ENCODE measurements around the gene MYD88.

MYD88 gene

GRCh38 chr3:38138349-38139190 lies at the start of gene MYD88:
Gene MYD88 (plus strand): TSS chr3:38138661. CDS start chr3:38138701, 40 bp downstream.
- DNase-seq (ENCODE audit: low spot score): no peak

- no peak for DNase-seq (ENCODE audit: low spot score)
Observed at GRCh38 chr3:38089163-38089562, 49.3 kb upstream of the MYD88 start.

- DNase-seq (ENCODE audit: low spot score): no peak
Observed at GRCh38 chr3:38090453-38090852, 48.0 kb upstream of the MYD88 start.

- no peak for DNase-seq (ENCODE audit: low spot score)
Observed at GRCh38 chr3:38094999-38095398, 43.5 kb upstream of the MYD88 start.

GRCh38 chr3:38095669-38096483 lies 42.6 kb upstream of the MYD88 start:
- DNase-seq (ENCODE audit: low spot score): peak; percentile 19

GRCh38 chr3:38097446-38098375 lies 40.8 kb upstream of the MYD88 start:
- DNase-seq (ENCODE audit: low spot score): no peak

- no peak for DNase-seq (ENCODE audit: low spot score)
Observed at GRCh38 chr3:38098376-38098723, 40.1 kb upstream of the MYD88 start.

- no peak for DNase-seq (ENCODE audit: low spot score)
Observed at GRCh38 chr3:38099518-38099917, 38.9 kb upstream of the MYD88 start.

- DNase-seq (ENCODE audit: low spot score): no peak
Observed at GRCh38 chr3:38100498-38100897, 38.0 kb upstream of the MYD88 start.

- no peak for DNase-seq (ENCODE audit: low spot score)
Observed at GRCh38 chr3:38101811-38102443, 36.5 kb upstream of the MYD88 start.

- no peak for DNase-seq (ENCODE audit: low spot score)
Observed at GRCh38 chr3:38102444-38102814, 36.0 kb upstream of the MYD88 start.

- no peak for DNase-seq (ENCODE audit: low spot score)
Observed at GRCh38 chr3:38105525-38105924, 32.9 kb upstream of the MYD88 start.

GRCh38 chr3:38107911-38108648 lies 30.4 kb upstream of the MYD88 start:
- DNase-seq (ENCODE audit: low spot score): no peak

GRCh38 chr3:38108649-38109579 lies 29.5 kb upstream of the MYD88 start:
- no peak for DNase-seq (ENCODE audit: low spot score)

- DNase-seq (ENCODE audit: low spot score): no peak
Observed at GRCh38 chr3:38109580-38110313, 28.7 kb upstream of the MYD88 start.

- DNase-seq (ENCODE audit: low spot score): no peak
Observed at GRCh38 chr3:38110314-38111050, 28.0 kb upstream of the MYD88 start.

- DNase-seq (ENCODE audit: low spot score): no peak
Observed at GRCh38 chr3:38111201-38111600, 27.3 kb upstream of the MYD88 start.

GRCh38 chr3:38111696-38112377 lies 26.6 kb upstream of the MYD88 start:
- DNase-seq (ENCODE audit: low spot score): no peak
